GM23248 (cell line): ENCODE measurements around the gene AMD1.

Experiments used
- EZH2 ChIP-seq: fragments of 200-600 bp; sonication (generic); IDR thresholded peaks from 2 replicates; pipeline ENCODE4 v1.6.1; 2018; ENCODE audit warnings: antibody characterized with exemption, mild to moderate bottlenecking; ENCODE audit not compliant: insufficient read depth, poor library complexity, severe bottlenecking
- EZH2phosphoT487 ChIP-seq: fragments of 200-600 bp; sonication (generic); IDR thresholded peaks from 2 replicates; pipeline ENCODE4 v1.6.1; 2018; ENCODE audit warnings: antibody characterized with exemption, moderate library complexity, mild to moderate bottlenecking, low read depth; ENCODE audit not compliant: insufficient read depth

DNA sequence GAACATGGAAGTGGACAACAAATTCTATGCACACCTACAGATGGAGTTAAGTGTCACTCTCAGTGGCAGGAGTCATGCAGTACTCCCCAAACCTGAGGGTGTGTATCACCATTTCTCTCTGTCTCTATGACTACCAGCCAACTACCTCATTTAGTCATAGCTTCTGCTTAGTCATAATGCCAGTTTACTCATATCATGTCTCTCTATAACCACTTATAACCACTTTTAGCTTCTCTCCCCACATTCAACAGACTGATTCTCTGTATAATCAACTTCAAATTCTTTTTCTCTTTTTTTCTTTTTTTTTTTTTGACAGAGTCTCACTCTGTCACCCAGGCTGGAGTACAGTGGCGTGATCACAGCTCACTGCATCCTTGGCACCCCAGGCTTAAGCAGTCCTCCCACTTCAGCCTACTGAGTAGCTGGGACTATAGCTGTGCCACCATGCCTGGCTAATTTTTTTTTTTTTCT, 70.1 kb downstream of the AMD1 start:
- TF ChIP-seq EZH2: no peak
- no peak for TF ChIP-seq EZH2phosphoT487
